Small intestine (tissue), 7 donors: ENCODE data around the gene NME3. TPM values are rescaled to one million over a fixed set of nuclear protein-coding genes. Genes with fewer than 3 reads are reported as not detected.

ENCODE experiments used
- DNase-seq, 2 donors: peaks; one replicate each; pipeline versions ENCODE4 v3.0.0 to v3.0.0-alpha.2; 2013
- FAIRE-seq: peaks from 2 replicates; lab custom pipeline; 2012; peaks lifted over from hg19 to GRCh38; lab: Jason Lieb, UNC
- H3K27ac ChIP-seq, 3 donors: one replicate each; pipeline ENCODE4 v1.5.1; 2013; ENCODE audit warnings: low read length in 2 of 3, mild to moderate bottlenecking in 2 of 3, control low read depth in 1 of 3, inconsistent platforms in 1 of 3, low read depth in 1 of 3, moderate library complexity in 1 of 3
- H3K27me3 ChIP-seq, 3 donors: one replicate each; pipeline ENCODE4 v1.6.1; 2013; ENCODE audit warnings: low read length in 3 of 3, inconsistent platforms in 1 of 3; ENCODE audit not compliant: control insufficient read depth in 3 of 3, insufficient read depth in 3 of 3
- H3K36me3 ChIP-seq, 3 donors: one replicate each; pipeline ENCODE4 v1.6.1; 2013; ENCODE audit warnings: low read length in 3 of 3, inconsistent platforms in 1 of 3, low read depth in 1 of 3, mild to moderate bottlenecking in 1 of 3, moderate library complexity in 1 of 3; ENCODE audit not compliant: control insufficient read depth in 3 of 3, insufficient read depth in 2 of 3
- H3K4me1 ChIP-seq, 3 donors: one replicate each; pipeline ENCODE4 v1.6.1; 2013; ENCODE audit warnings: low read length in 2 of 3, inconsistent platforms in 1 of 3, low read depth in 1 of 3, mild to moderate bottlenecking in 1 of 3, moderate library complexity in 1 of 3; ENCODE audit not compliant: control insufficient read depth in 3 of 3, insufficient read depth in 2 of 3
- H3K4me3 ChIP-seq, 3 donors: one replicate each; pipeline ENCODE4 v1.5.1; 2013; ENCODE audit warnings: low read length in 3 of 3, control low read depth in 1 of 3, inconsistent platforms in 1 of 3, low read depth in 1 of 3, mild to moderate bottlenecking in 1 of 3, moderate library complexity in 1 of 3
- H3K9me3 ChIP-seq, 2 donors: one replicate each; pipeline ENCODE4 v1.6.1; 2013; ENCODE audit warnings: low read depth in 1 of 2, low read length in 1 of 2; ENCODE audit not compliant: control insufficient read depth in 2 of 2, insufficient read depth in 1 of 2
- WGBS, 3 donors: extraction: QIAGEN DNeasy Blood & Tissue Kit; methylation state at CpG; one replicate each; pipeline ENCODE4 v1.1.7; 2013; 5-methylcytosine and 5-hydroxymethylcytosine counted together
- polyA plus RNA-seq, 4 donors: library from polyadenylated mRNA; stranded (reverse) in 3 of 4; unstranded in 1 of 4; fragments of 200-250 nt in 3 of 4; fragments of 120-200 nt in 1 of 4; gene quantifications; one replicate each; pipeline versions ENCODE4 v1.2.1 to v1.2.3, GENCODE V29; 2013
- donor health status: healthy with polysubstance abuse.
- donor health status: control.
- donor health status: control.
- donor health status: Bipolar disorder and iron deficiency.
- donor health status: healthy.

The NME3 gene
- polyA plus RNA-seq, 4 donors, result 61.2 to 293 (median 153) TPM

- peaks cover 1 to 70% (median 2%) of the 10 kb centered on the region in 3 donors for H3K36me3 ChIP-seq
- H3K4me3 ChIP-seq, result peak overlapping the region; percentile 77 to 91 (median 88)
- 0 to 1% (median 1%) methylated on average over 49 to 70 of the region's 70 CpGs for WGBS, 3 donors
- DNase-seq (peak in 1 of 2 donors; percentile 27), FAIRE-seq (no peak)
- H3K27ac ChIP-seq, result peak overlapping the region; percentile 53 to 80 (median 66)
- no peaks in the 10 kb centered on the region for H3K27me3 ChIP-seq
- H3K9me3 ChIP-seq, result no peaks in the 10 kb centered on the region
- H3K4me1 ChIP-seq, result peaks cover 3 to 26% (median 5%) of the 10 kb centered on the region in 3 donors
Observed at GRCh38 chr16:1781758-1782407, 10.5 kb upstream of the NME3 start.

GRCh38 chr16:1781254-1781653 lies 9.9 kb upstream of the NME3 start:
- H3K4me1 ChIP-seq, result peaks cover 3 to 26% (median 5%) of the 10 kb centered on the region in 3 donors
- DNase-seq (no peak), FAIRE-seq (no peak)
- H3K36me3 ChIP-seq, result peaks cover 4 to 70% (median 5%) of the 10 kb centered on the region in 3 donors
- H3K9me3 ChIP-seq, result no peaks in the 10 kb centered on the region
- H3K4me3 ChIP-seq, result peak overlapping the region; percentile 77 to 91 (median 88)
- H3K27me3 ChIP-seq, result no peaks in the 10 kb centered on the region
- 52 to 68% (median 54%) methylated on average over 20 of the region's 20 CpGs for WGBS, 3 donors
- H3K27ac ChIP-seq, result peak overlapping the region in 1 of 3 donors; percentile 66

- Histone ChIP-seq H3K27me3 (no peaks in the 10 kb centered on the region), H3K9me3 (no peaks in the 10 kb centered on the region), H3K4me3 (peak overlapping the region in 1 of 3 donors; percentile 77), H3K36me3 (peaks cover 4 to 70% (median 5%) of the 10 kb centered on the region in 3 donors), H3K4me1 (peaks cover 3 to 26% (median 5%) of the 10 kb centered on the region in 3 donors), H3K27ac (no peak overlapping the region)
- WGBS, 3 donors, result 79 to 85% (median 81%) methylated on average over 6 of the region's 6 CpGs
- DNase-seq, result no peak
- FAIRE-seq, result no peak
Observed at GRCh38 chr16:1780677-1781072, 9.3 kb upstream of the NME3 start.

- no peak for DNase-seq
- Histone ChIP-seq H3K4me1 (peaks cover 3 to 27% (median 5%) of the 10 kb centered on the region in 3 donors), H3K4me3 (no peak overlapping the region), H3K36me3 (peaks cover 4 to 71% (median 5%) of the 10 kb centered on the region in 3 donors), H3K9me3 (no peaks in the 10 kb centered on the region), H3K27me3 (no peaks in the 10 kb centered on the region), H3K27ac (no peak overlapping the region)
- no peak for FAIRE-seq
- WGBS, 3 donors, result 79 to 85% (median 81%) methylated on average over 27 of the region's 27 CpGs
Observed at GRCh38 chr16:1779741-1780676, 8.7 kb upstream of the NME3 start.

- Histone ChIP-seq H3K27ac (no peak overlapping the region), H3K9me3 (no peaks in the 10 kb centered on the region), H3K4me3 (no peak overlapping the region), H3K36me3 (peaks cover 4 to 74% (median 5%) of the 10 kb centered on the region in 3 donors), H3K27me3 (no peaks in the 10 kb centered on the region), H3K4me1 (peaks cover 3 to 34% (median 7%) of the 10 kb centered on the region in 3 donors)
- DNase-seq (no peak), FAIRE-seq (no peak)
- WGBS, 3 donors, result 84 to 87% (median 86%) methylated on average over 8 of the region's 8 CpGs
Observed at GRCh38 chr16:1779234-1779701, 7.9 kb upstream of the NME3 start.

GRCh38 chr16:1778200-1779179 lies 7.1 kb upstream of the NME3 start:
- DNase-seq (peak in 1 of 2 donors; percentile 44), FAIRE-seq (no peak)
- no peak overlapping the region for H3K27ac ChIP-seq
- H3K4me1 ChIP-seq, result peaks cover 3 to 33% (median 10%) of the 10 kb centered on the region in 3 donors
- WGBS, 3 donors, result 75 to 80% (median 79%) methylated on average over 34 of the region's 34 CpGs
- no peak overlapping the region for H3K4me3 ChIP-seq
- H3K27me3 ChIP-seq, result no peaks in the 10 kb centered on the region
- no peaks in the 10 kb centered on the region for H3K9me3 ChIP-seq
- peaks cover 4 to 74% (median 5%) of the 10 kb centered on the region in 3 donors for H3K36me3 ChIP-seq

GRCh38 chr16:1777375-1778199 lies 6.2 kb upstream of the NME3 start:
- H3K27ac ChIP-seq, result no peak overlapping the region
- peaks cover 3 to 33% (median 10%) of the 10 kb centered on the region in 3 donors for H3K4me1 ChIP-seq
- FAIRE-seq, result no peak
- peaks cover 4 to 74% (median 5%) of the 10 kb centered on the region in 3 donors for H3K36me3 ChIP-seq
- H3K9me3 ChIP-seq, result no peaks in the 10 kb centered on the region
- 77 to 79% (median 78%) methylated on average over 33 to 36 of the region's 36 CpGs for WGBS, 3 donors
- no peak for DNase-seq
- no peaks in the 10 kb centered on the region for H3K27me3 ChIP-seq
- H3K4me3 ChIP-seq, result no peak overlapping the region
